Mesothelial cell of epicardium (in vitro differentiated cells): ENCODE results near the gene SOX12. TPM values are rescaled to one million over a fixed set of nuclear protein-coding genes. Genes with fewer than 3 reads are reported as not detected.
"Not testable (repeated sequence)": the region's sequence is repeated elsewhere in the genome, so short reads cannot be mapped to it uniquely, and the experiment has no call there.

Experiments
- DNase-seq, 2 experiments: peaks; one replicate each; pipeline ENCODE4 v3.0.0; 2021; ENCODE audit warnings: low spot score in 2 of 2; ENCODE audit not compliant: unreplicated experiment in 2 of 2
- H3K27ac Mint-ChIP-seq: 2 replicates; pipeline ENCODE4 v1.8.0; 2021; ENCODE audit warnings: mixed read lengths
- H3K27me3 Mint-ChIP-seq: 2 replicates; pipeline ENCODE4 v1.8.0; 2021; ENCODE audit warnings: low read depth, mixed read lengths
- H3K36me3 Mint-ChIP-seq: 2 replicates; pipeline ENCODE4 v1.8.0; 2021; ENCODE audit warnings: mixed read lengths
- H3K4me1 Mint-ChIP-seq: 2 replicates; pipeline ENCODE4 v1.8.0; 2021; ENCODE audit warnings: mixed read lengths
- H3K4me3 Mint-ChIP-seq: 2 replicates; pipeline ENCODE4 v1.8.0; 2021; ENCODE audit warnings: mild to moderate bottlenecking, moderate library complexity, mixed read lengths
- H3K9me3 Mint-ChIP-seq: 2 replicates; pipeline ENCODE4 v1.8.0; 2021; ENCODE audit warnings: mixed read lengths
- CTCF ChIP-seq: fragments of 200-600 bp; sonication (generic); IDR thresholded peaks from one replicate; pipeline ENCODE4 v1.5.0; 2021; ENCODE audit warnings: antibody characterized with exemption; ENCODE audit not compliant: unreplicated experiment
- total RNA-seq: library from RNA; stranded (reverse); gene quantifications from 3 replicates; pipeline ENCODE4 v1.2.1, GENCODE V29; 2021

SOX12 gene
- total RNA-seq, 1 donor from 2014 or later, result 67.0 TPM

GRCh38 chr20:348972-349841 is 23.9 kb downstream of the SOX12 start:
- H3K36me3 Mint-ChIP-seq, result peaks cover 7% of the 10 kb centered on the region
- no peaks in the 10 kb centered on the region for H3K27me3 Mint-ChIP-seq
- H3K4me3 Mint-ChIP-seq, result no peak overlapping the region
- DNase-seq, result no peak
- no peak for TF ChIP-seq CTCF
- peaks cover 14% of the 10 kb centered on the region for H3K4me1 Mint-ChIP-seq
- H3K27ac Mint-ChIP-seq, result peak overlapping the region; percentile 97
- H3K9me3 Mint-ChIP-seq, result no peaks in the 10 kb centered on the region

GRCh38 chr20:353166-353565 is 27.8 kb downstream of the SOX12 start:
- Mint-ChIP-seq H3K4me1 (peaks cover 20% of the 10 kb centered on the region), H3K27me3 (no peaks in the 10 kb centered on the region), H3K9me3 (no peaks in the 10 kb centered on the region), H3K27ac (no peak overlapping the region), H3K4me3 (no peak overlapping the region), H3K36me3 (peaks cover 4% of the 10 kb centered on the region)
- no peak for TF ChIP-seq CTCF
- no peak for DNase-seq

- H3K4me1 Mint-ChIP-seq, result peaks cover 16% of the 10 kb centered on the region
- peak; percentile 55 to 81 for DNase-seq
- TF ChIP-seq CTCF, result peak; percentile 85
- H3K36me3 Mint-ChIP-seq, result peaks cover 2% of the 10 kb centered on the region
- no peak overlapping the region for H3K4me3 Mint-ChIP-seq
- no peak overlapping the region for H3K27ac Mint-ChIP-seq
- H3K9me3 Mint-ChIP-seq, result no peaks in the 10 kb centered on the region
- no peaks in the 10 kb centered on the region for H3K27me3 Mint-ChIP-seq
Observed at GRCh38 chr20:354298-354977, 29.1 kb downstream of the SOX12 start.

- Mint-ChIP-seq H3K27ac (peak overlapping the region; percentile 26), H3K4me1 (peaks cover 30% of the 10 kb centered on the region)
- H3K9me3 Mint-ChIP-seq, H3K4me3 Mint-ChIP-seq, H3K27me3 Mint-ChIP-seq, H3K36me3 Mint-ChIP-seq, DNase-seq: not testable (repeated sequence)
Observed at GRCh38 chr20:356154-356553, 30.8 kb downstream of the SOX12 start.

GRCh38 chr20:356745-357144 is 31.4 kb downstream of the SOX12 start:
- H3K9me3 Mint-ChIP-seq, result no peaks in the 10 kb centered on the region
- H3K36me3 Mint-ChIP-seq, result no peaks in the 10 kb centered on the region
- DNase-seq, result no peak
- no peaks in the 10 kb centered on the region for H3K27me3 Mint-ChIP-seq
- no peak overlapping the region for H3K4me3 Mint-ChIP-seq
- H3K4me1 Mint-ChIP-seq, result peaks cover 36% of the 10 kb centered on the region
- H3K27ac Mint-ChIP-seq, result peak overlapping the region; percentile 22
- TF ChIP-seq CTCF, result no peak
